Measurements from ENCODE around the gene IGSF3. TPM values are rescaled to one million over a fixed set of nuclear protein-coding genes. Genes with fewer than 3 reads are reported as not detected.

Gene IGSF3
- total and polyA plus RNA-seq, 2 of the 8 experiments (the other 6 are each of a cell fraction or from before 2014, with no cell fraction given), result 30.0 to 32.2 TPM

GRCh38 chr1:116682641-116683221, 15.2 kb upstream of the IGSF3 start (continued):
- TF ChIP-seq JUND (IDR thresholded peaks at IDR 0.05; ENCODE audit: low read length) (no peak), JUN (IDR thresholded peaks at IDR 0.05; ENCODE audit: low read depth, low read length) (no peak), TAF7 (optimal IDR thresholded peaks at IDR 0.05; ENCODE audit: borderline replicate concordance, low read depth, low read length) (no peak), ASH2L (IDR thresholded peaks at IDR 0.05; ENCODE audit: low read length) (no peak)

All from H1 (cell line).